IMR-90 (cell line): Measurements from ENCODE around the gene OR5AC2. TPM values are rescaled to one million over a fixed set of nuclear protein-coding genes. Genes with fewer than 3 reads are reported as not detected.

Source experiments
- ATAC-seq: fragments of 200-7000 bp; cut with Tn5 transposase; 2 replicates; pipeline ENCODE4 v1.9.1; 2020; ENCODE audit warnings: low read depth, mild to moderate bottlenecking, moderate library complexity
- BruUV-seq: library from RNA; stranded (reverse); fragments of 400-500 nt; replicated peaks from 2 replicates; lab custom pipeline; 2021; lab: Mats Ljungman, UMichigan
- CTCF ChIA-PET: fragments of 300-600 bp; formaldehyde crosslinking; extraction: SDS; loops from one replicate; lab custom pipeline; 2021; ENCODE audit warnings: antibody characterized with exemption; lab: Yijun Ruan, JAX
- POLR2A ChIA-PET: fragments of 300-600 bp; sonication (Branson Sonifier 250); formaldehyde crosslinking; loops from one replicate; lab custom pipeline; 2022; ENCODE audit warnings: antibody characterized with exemption; ENCODE audit not compliant: unreplicated experiment; lab: Charles Lee
- DNase-seq: peaks from one replicate; pipeline ENCODE4 v3.0.0; 2013
- H2AFZ ChIP-seq: replicated peaks from 2 replicates; pipeline ENCODE3; 2013; ENCODE audit warnings: low read length, mild to moderate bottlenecking; ENCODE audit not compliant: poor library complexity
- H2AK5ac ChIP-seq: 2 replicates; pipeline ENCODE4 v1.6.1; 2013; ENCODE audit warnings: low read depth, low read length, inconsistent platforms
- H2AK9ac ChIP-seq: replicated peaks from 2 replicates; pipeline ENCODE3; 2013; ENCODE audit warnings: mild to moderate bottlenecking, low read depth, low read length, moderate library complexity; ENCODE audit not compliant: poor library complexity
- H2BK120ac ChIP-seq: 2 replicates; pipeline ENCODE4 v1.6.1; 2013; ENCODE audit warnings: low read depth, low read length, inconsistent platforms
- H2BK15ac ChIP-seq: 3 replicates; pipeline ENCODE4 v1.6.1; 2013; ENCODE audit warnings: low read depth, low read length, inconsistent platforms
- H2BK20ac ChIP-seq: 2 replicates; pipeline ENCODE4 v1.6.1; 2013; ENCODE audit warnings: low read depth, mild to moderate bottlenecking, inconsistent platforms, low read length, moderate library complexity
- H2BK5ac ChIP-seq: 2 replicates; pipeline ENCODE4 v1.6.1; 2013; ENCODE audit warnings: mild to moderate bottlenecking, low read depth, low read length, inconsistent platforms; ENCODE audit not compliant: poor library complexity, severe bottlenecking
- H3K14ac ChIP-seq: replicated peaks from 2 replicates; pipeline ENCODE4 v1.6.1; 2013; ENCODE audit warnings: low read depth, low read length, inconsistent platforms
- H3K18ac ChIP-seq: 2 replicates; pipeline ENCODE4 v1.6.1; 2013; ENCODE audit warnings: low read depth, low read length, control low read depth
- H3K23ac ChIP-seq: 2 replicates; pipeline ENCODE4 v1.6.1; 2013; ENCODE audit warnings: low read depth, low read length, inconsistent platforms
- H3K27ac ChIP-seq: 2 replicates; pipeline ENCODE4 v1.5.1; 2013; ENCODE audit warnings: mild to moderate bottlenecking, control low read depth, low read length; ENCODE audit not compliant: insufficient read depth
- H3K27me3 ChIP-seq: 2 replicates; pipeline ENCODE4 v1.6.1; 2013; ENCODE audit warnings: low read length; ENCODE audit not compliant: control insufficient read depth, insufficient read depth
- H3K36me3 ChIP-seq: 2 replicates; pipeline ENCODE4 v1.6.1; 2013; ENCODE audit warnings: low read length, mixed read lengths; ENCODE audit not compliant: control insufficient read depth, insufficient read depth
- H3K4ac ChIP-seq: 2 replicates; pipeline ENCODE4 v1.6.1; 2013; ENCODE audit warnings: low read depth, low read length, inconsistent platforms
- H3K4me1 ChIP-seq: 2 replicates; pipeline ENCODE4 v1.6.1; 2013; ENCODE audit warnings: low read length, mixed read lengths; ENCODE audit not compliant: control insufficient read depth, insufficient read depth
- H3K4me2 ChIP-seq: 2 replicates; pipeline ENCODE4 v1.6.1; 2013; ENCODE audit warnings: low read depth, mild to moderate bottlenecking, control low read depth, low read length, moderate library complexity
- H3K4me3 ChIP-seq: 2 replicates; pipeline ENCODE4 v1.5.1; 2013; ENCODE audit warnings: low read depth, mild to moderate bottlenecking, control low read depth, low read length, moderate library complexity; ENCODE audit not compliant: insufficient read depth
- H3K56ac ChIP-seq: 2 replicates; pipeline ENCODE4 v1.6.1; 2013; ENCODE audit warnings: low read length, inconsistent platforms; ENCODE audit not compliant: insufficient read depth; ENCODE audit errors: extremely low read depth
- H3K79me1 ChIP-seq, 2 experiments: 2 replicates each; pipeline ENCODE4 v1.6.1; 2013; ENCODE audit warnings: low read length in 2 of 2, inconsistent platforms in 1 of 2, low read depth in 1 of 2
- H3K9ac ChIP-seq: 2 replicates; pipeline ENCODE4 v1.6.1; 2013; ENCODE audit warnings: low read depth, low read length, control low read depth
- H3K9me1 ChIP-seq: 2 replicates; pipeline ENCODE4 v1.6.1; 2013; ENCODE audit warnings: low read length, inconsistent platforms; ENCODE audit not compliant: insufficient read depth
- H3K9me3 ChIP-seq: 2 replicates; pipeline ENCODE4 v1.6.1; 2013; ENCODE audit warnings: low read length; ENCODE audit not compliant: control insufficient read depth, insufficient read depth
- H4K20me1 ChIP-seq: 2 replicates; pipeline ENCODE4 v1.6.1; 2013; ENCODE audit warnings: low read length, inconsistent platforms; ENCODE audit not compliant: insufficient read depth
- H4K5ac ChIP-seq: 2 replicates; pipeline ENCODE4 v1.6.1; 2013; ENCODE audit warnings: mild to moderate bottlenecking, low read depth, low read length, control low read depth
- H4K8ac ChIP-seq, 2 experiments: 2 replicates each; pipeline ENCODE4 v1.6.1; 2013; ENCODE audit warnings: low read depth in 2 of 2, low read length in 2 of 2, control low read depth in 1 of 2, inconsistent platforms in 1 of 2
- H4K91ac ChIP-seq: 2 replicates; pipeline ENCODE4 v1.6.1; 2013; ENCODE audit warnings: low read depth, low read length, inconsistent platforms; ENCODE audit not compliant: insufficient read depth
- CEBPB ChIP-seq: IDR thresholded peaks from 2 replicates; pipeline ENCODE4 v1.6.1; 2012; ENCODE audit warnings: low read depth, low read length, improper control_type of control experiment
- CHD1 ChIP-seq: IDR thresholded peaks from 2 replicates; pipeline ENCODE4 v1.6.1; 2012; ENCODE audit warnings: low read depth, low read length, improper control_type of control experiment
- CTCF ChIP-seq: conservative IDR thresholded peaks from 2 replicates; pipeline ENCODE4 v1.5.1; 2012; ENCODE audit warnings: mild to moderate bottlenecking, low read depth, low read length, improper control_type of control experiment
- ELK1 ChIP-seq: fragments of 150-350 bp; IDR thresholded peaks from 2 replicates; pipeline ENCODE4 v1.6.1; 2016; ENCODE audit warnings: low read depth, mild to moderate bottlenecking, low read length, moderate library complexity, borderline replicate concordance
- MAFK ChIP-seq: IDR thresholded peaks from 2 replicates; pipeline ENCODE4 v1.6.1; 2012; ENCODE audit warnings: low read depth, low read length, improper control_type of control experiment
- MAZ ChIP-seq: IDR thresholded peaks from 2 replicates; pipeline ENCODE4 v1.6.1; 2012; ENCODE audit warnings: low read depth, mild to moderate bottlenecking, low read length, improper control_type of control experiment, moderate library complexity, borderline replicate concordance
- MXI1 ChIP-seq: IDR thresholded peaks from 2 replicates; pipeline ENCODE4 v1.6.1; 2012; ENCODE audit warnings: low read depth, mild to moderate bottlenecking, low read length, moderate library complexity, borderline replicate concordance
- NFE2L2 ChIP-seq: fragments of 150-350 bp; IDR thresholded peaks from 2 replicates; pipeline ENCODE4 v1.6.1; 2016; ENCODE audit warnings: low read depth, mild to moderate bottlenecking, low read length
- POLR2A ChIP-seq: IDR thresholded peaks from 2 replicates; pipeline ENCODE4 v1.6.1; 2012; ENCODE audit warnings: mild to moderate bottlenecking, low read depth, low read length
- RAD21 ChIP-seq: IDR thresholded peaks from 2 replicates; pipeline ENCODE4 v1.6.1; 2012; ENCODE audit warnings: low read length, improper control_type of control experiment
- RCOR1 ChIP-seq: IDR thresholded peaks from 2 replicates; pipeline ENCODE4 v1.6.1; 2012; ENCODE audit warnings: mild to moderate bottlenecking, low read length, improper control_type of control experiment; ENCODE audit not compliant: insufficient replicate concordance
- SMC3 ChIP-seq: fragments of 150-350 bp; IDR thresholded peaks from 2 replicates; pipeline ENCODE4 v1.6.1; 2016; ENCODE audit warnings: low read depth, mild to moderate bottlenecking, antibody characterized with exemption, low read length, moderate library complexity
- USF2 ChIP-seq: fragments of 150-350 bp; IDR thresholded peaks from 2 replicates; pipeline ENCODE4 v1.6.1; 2017; ENCODE audit warnings: mild to moderate bottlenecking, antibody characterized with exemption, low read length, low read depth
- WGBS, 2 experiments: methylation state at CpG; one replicate each; pipeline versions ENCODE4 v1.1.5 to v1.1.7; 2013; ENCODE audit warnings: missing lambda C conversion rate in 2 of 2; ENCODE audit not compliant: insufficient read length in 1 of 2; ENCODE audit errors: extremely low coverage in 2 of 2; 5-methylcytosine and 5-hydroxymethylcytosine counted together
- dilution Hi-C: fragments of 300-500 bp; cut with HindIII; formaldehyde crosslinking; loops from one replicate; pipeline ENCODE4 v1.14.3; 2018; ENCODE audit warnings: low sequenced_read_pairs; ENCODE audit not compliant: unreplicated experiment
- in situ Hi-C: fragments of 300-500 bp; cut with MboI; formaldehyde crosslinking; loops from 3 replicates; pipeline ENCODE4 v1.14.3; 2019; ENCODE audit warnings: low sequenced_read_pairs, inconsistent platforms, mixed read lengths
- intact Hi-C: fragments of 100-400 bp; cut with micrococcal nuclease; formaldehyde crosslinking; loops from 2 replicates; pipeline ENCODE4 v1.10.0; 2022
- polyA plus RNA-seq, 3 experiments: library from polyadenylated mRNA; depleted of rRNA; stranded (reverse); fragments of >200 nt; gene quantifications; 2 replicates each; pipeline ENCODE4 v1.2.3, GENCODE V29; 2012; ENCODE audit warnings: low replicate concordance in 1 of 3
- total RNA-seq: library from RNA; depleted of rRNA; stranded (reverse); fragments of >200 nt; gene quantifications from 2 replicates; pipeline ENCODE4 v1.2.3, GENCODE V29; 2012

OR5AC2 gene
- total and polyA plus RNA-seq, 2 of the 4 experiments (the other 2 are of a cell fraction): not detected

- Histone ChIP-seq H2BK15ac (no peak overlapping the region), H3K23ac (no peak overlapping the region), H3K27ac (no peak overlapping the region), H3K36me3 (no peaks in the 10 kb centered on the region), H3K27me3 (no peaks in the 10 kb centered on the region), H2AFZ (no peak overlapping the region), H3K18ac (no peak overlapping the region), H3K9ac (no peak overlapping the region), H3K56ac (no peak overlapping the region), H2BK5ac (no peak overlapping the region), H3K4ac (no peak overlapping the region), H3K4me1 (no peaks in the 10 kb centered on the region), H4K8ac (no peak overlapping the region), H4K5ac (no peak overlapping the region), H3K4me2 (no peak overlapping the region), H2BK120ac (no peak overlapping the region), H4K91ac (no peak overlapping the region), H2AK9ac (no peak overlapping the region), H3K79me1 (no peaks in the 10 kb centered on the region), H4K20me1 (no peaks in the 10 kb centered on the region), H3K9me3 (peaks cover 3% of the 10 kb centered on the region; the same call in 1 of the 2 replicates), H3K4me3 (no peak overlapping the region), H2BK20ac (no peak overlapping the region), H3K14ac (no peak overlapping the region), H2AK5ac (no peak overlapping the region), H3K9me1 (no peaks in the 10 kb centered on the region)
- dilution Hi-C loops (no loop called here), in situ Hi-C loops (no loop called here), intact Hi-C loops (no loop called here)
- DNase-seq (no peak), ATAC-seq (no peak)
- POLR2A ChIA-PET: no interaction called here
- no peak for TF ChIP-seq CEBPB
- no peak for TF ChIP-seq MXI1
- no peak for TF ChIP-seq CHD1
- TF ChIP-seq POLR2A: no peak
- no peak for TF ChIP-seq MAZ
- TF ChIP-seq NFE2L2: no peak
- TF ChIP-seq RAD21: no peak
- TF ChIP-seq ELK1: no peak
- no peak for TF ChIP-seq RCOR1
- no peak for TF ChIP-seq MAFK
- no peak for TF ChIP-seq CTCF
- TF ChIP-seq USF2: no peak
- TF ChIP-seq SMC3: no peak
- CTCF ChIA-PET: no interaction called here
- no TSS peak for BruUV-seq
- no CpG with 5 or more reads among the region's 1 CpG for WGBS, 2 experiments
These were observed 21.2 kb downstream of the OR5AC2 start for GRCh38 chr3:98108162-98108561.
